HFFc6 (cell line): ENCODE results near the gene IFNLR1. TPM values are rescaled to one million over a fixed set of nuclear protein-coding genes. Genes with fewer than 3 reads are reported as not detected.

Experiments
- DNase-seq: peaks from one replicate; pipeline ENCODE4 v3.0.0-alpha.2; 2018
- H3K27ac Mint-ChIP-seq: 2 replicates; pipeline ENCODE4 v1.8.0; 2020; ENCODE audit warnings: mild to moderate bottlenecking, mixed read lengths
- H3K27me3 Mint-ChIP-seq: 2 replicates; pipeline ENCODE4 v1.8.0; 2021; ENCODE audit warnings: mild to moderate bottlenecking, moderate library complexity, mixed read lengths; ENCODE audit not compliant: insufficient read depth
- H3K36me3 Mint-ChIP-seq: 2 replicates; pipeline ENCODE4 v1.8.0; 2021; ENCODE audit warnings: low read depth, mixed read lengths
- H3K4me1 Mint-ChIP-seq: 2 replicates; pipeline ENCODE4 v1.8.0; 2020; ENCODE audit warnings: low read depth, mixed read lengths
- H3K4me3 Mint-ChIP-seq: 2 replicates; pipeline ENCODE4 v1.8.0; 2020; ENCODE audit warnings: mild to moderate bottlenecking, moderate library complexity, mixed read lengths
- H3K9me3 Mint-ChIP-seq: 2 replicates; pipeline ENCODE4 v1.8.0; 2020; ENCODE audit warnings: mild to moderate bottlenecking, mixed read lengths
- total RNA-seq, 6 experiments: library from RNA; stranded (reverse); fragmentation: NEBNext Ultra II Directional; extraction: Animal tissue kit (Norgen Biotek cat#: 25700); gene quantifications; 2 replicates in 1 of 6; 3 replicates in 5 of 6; pipeline ENCODE4 v1.2.3, GENCODE V29; 2021
- TF ChIP-seq, protein P1 (sequence below): fragments of 200-600 bp; sonication (generic); IDR thresholded peaks from 2 replicates; pipeline ENCODE4 v1.5.0; 2021; ENCODE audit warnings: antibody characterized with exemption, mild to moderate bottlenecking

Gene IFNLR1
- total RNA-seq, 6 experiments from 2014 or later = not detected

DNA sequence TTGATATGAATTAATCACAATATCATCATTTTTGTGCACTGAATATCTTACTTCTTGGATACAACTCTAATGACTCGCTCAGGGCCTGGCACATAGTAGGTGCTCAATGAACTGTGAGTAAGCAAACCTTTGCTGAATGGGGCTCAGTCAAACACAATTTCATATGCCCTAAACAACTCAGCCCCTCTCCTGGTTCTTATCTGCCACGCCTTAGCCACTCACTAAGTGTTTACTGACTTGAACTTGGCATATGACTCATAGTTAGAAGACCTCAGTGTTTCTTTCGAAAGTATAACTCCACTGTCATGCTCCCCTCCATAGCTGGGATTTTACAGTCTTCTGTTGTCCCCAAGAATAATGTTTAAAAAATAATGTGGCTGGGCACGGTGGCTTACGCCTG is 4.8 kb upstream of the IFNLR1 start:
- TF ChIP-seq, protein P1, sequence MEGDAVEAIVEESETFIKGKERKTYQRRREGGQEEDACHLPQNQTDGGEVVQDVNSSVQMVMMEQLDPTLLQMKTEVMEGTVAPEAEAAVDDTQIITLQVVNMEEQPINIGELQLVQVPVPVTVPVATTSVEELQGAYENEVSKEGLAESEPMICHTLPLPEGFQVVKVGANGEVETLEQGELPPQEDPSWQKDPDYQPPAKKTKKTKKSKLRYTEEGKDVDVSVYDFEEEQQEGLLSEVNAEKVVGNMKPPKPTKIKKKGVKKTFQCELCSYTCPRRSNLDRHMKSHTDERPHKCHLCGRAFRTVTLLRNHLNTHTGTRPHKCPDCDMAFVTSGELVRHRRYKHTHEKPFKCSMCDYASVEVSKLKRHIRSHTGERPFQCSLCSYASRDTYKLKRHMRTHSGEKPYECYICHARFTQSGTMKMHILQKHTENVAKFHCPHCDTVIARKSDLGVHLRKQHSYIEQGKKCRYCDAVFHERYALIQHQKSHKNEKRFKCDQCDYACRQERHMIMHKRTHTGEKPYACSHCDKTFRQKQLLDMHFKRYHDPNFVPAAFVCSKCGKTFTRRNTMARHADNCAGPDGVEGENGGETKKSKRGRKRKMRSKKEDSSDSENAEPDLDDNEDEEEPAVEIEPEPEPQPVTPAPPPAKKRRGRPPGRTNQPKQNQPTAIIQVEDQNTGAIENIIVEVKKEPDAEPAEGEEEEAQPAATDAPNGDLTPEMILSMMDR = no peak
- H3K27ac Mint-ChIP-seq = no peak overlapping the region; the same call in 1 of the 2 replicates
- peak; percentile 60 for DNase-seq
- peaks cover 43% of the 10 kb centered on the region for H3K4me1 Mint-ChIP-seq
- H3K4me3 Mint-ChIP-seq = no peak overlapping the region
- no peaks in the 10 kb centered on the region for H3K36me3 Mint-ChIP-seq
- no peaks in the 10 kb centered on the region for H3K9me3 Mint-ChIP-seq
- H3K27me3 Mint-ChIP-seq = peaks cover 9% of the 10 kb centered on the region

DNA sequence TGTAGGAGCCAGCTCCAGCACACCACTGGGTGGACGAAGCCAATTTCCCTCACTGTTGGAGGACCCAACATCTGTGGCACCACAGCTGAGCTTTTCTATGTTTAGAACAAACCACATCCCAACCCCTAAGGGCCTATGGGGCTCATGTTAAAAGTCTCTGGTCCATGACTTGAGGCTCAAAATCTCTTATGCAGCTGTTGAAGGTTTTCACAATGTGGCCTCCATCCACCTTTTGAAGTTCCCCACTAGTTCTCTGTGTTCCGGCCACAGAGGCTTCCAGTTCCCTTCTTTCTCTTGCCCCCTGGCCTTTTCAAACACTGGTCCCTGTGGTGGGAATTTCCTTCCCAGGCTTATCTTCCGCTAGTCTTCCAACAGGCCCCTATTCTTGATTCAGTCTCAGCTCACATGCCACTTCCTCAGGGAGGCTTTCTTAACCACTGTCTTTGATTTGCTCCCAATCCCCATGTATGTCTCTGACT is 3.9 kb upstream of the IFNLR1 start:
- TF ChIP-seq, protein P1 = no peak
- H3K27ac Mint-ChIP-seq = no peak overlapping the region

DNA sequence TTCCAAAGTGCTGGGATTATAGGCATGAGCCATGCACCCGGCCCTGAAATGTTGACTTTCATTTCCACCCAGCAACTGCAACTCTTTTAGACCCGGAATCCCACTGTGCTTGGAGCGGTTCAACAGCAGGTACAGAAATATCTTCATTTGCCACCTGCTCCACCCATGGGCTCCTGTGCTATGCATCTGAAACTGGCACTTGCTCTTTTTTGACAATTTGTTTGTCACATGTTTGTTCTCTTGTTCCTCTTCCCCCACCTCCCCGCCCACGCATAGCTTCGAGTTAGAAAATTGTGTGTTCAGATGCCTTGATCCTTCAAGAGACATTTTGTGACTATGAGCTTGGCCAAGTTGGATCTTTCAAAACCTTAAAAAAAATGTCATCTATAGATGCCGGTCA is 2.4 kb upstream of the IFNLR1 start:
- Mint-ChIP-seq H3K4me1 (peaks cover 34% of the 10 kb centered on the region), H3K27me3 (peaks cover 23% of the 10 kb centered on the region), H3K9me3 (no peaks in the 10 kb centered on the region), H3K36me3 (no peaks in the 10 kb centered on the region), H3K27ac (no peak overlapping the region), H3K4me3 (no peak overlapping the region)
- no peak for DNase-seq
- TF ChIP-seq, protein P1 = no peak

More for the DNA sequence above, 3.9 kb upstream of the IFNLR1 start:
- Mint-ChIP-seq H3K9me3 (no peaks in the 10 kb centered on the region), H3K36me3 (no peaks in the 10 kb centered on the region), H3K4me3 (no peak overlapping the region), H3K4me1 (peaks cover 43% of the 10 kb centered on the region), H3K27me3 (peaks cover 16% of the 10 kb centered on the region)
- DNase-seq = no peak

DNA sequence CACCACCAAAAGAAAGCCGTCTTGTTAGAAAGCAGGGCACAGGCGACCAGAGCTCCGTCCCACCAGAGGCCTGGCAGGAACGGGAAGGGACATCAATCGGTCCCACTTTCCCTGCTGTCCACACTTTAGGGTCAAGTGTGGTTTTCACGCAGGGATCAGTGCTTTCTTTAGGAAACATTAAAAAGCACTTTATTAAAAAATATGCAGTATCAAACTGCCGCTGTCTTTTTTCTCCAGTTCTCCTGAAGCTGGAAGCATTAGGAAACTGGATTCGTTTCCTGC is 437 bp downstream of the IFNLR1 start:
- Mint-ChIP-seq H3K36me3 (no peaks in the 10 kb centered on the region; the same call in 1 of the 2 replicates), H3K27me3 (peaks cover 24% of the 10 kb centered on the region), H3K4me3 (no peak overlapping the region), H3K9me3 (no peaks in the 10 kb centered on the region), H3K27ac (no peak overlapping the region), H3K4me1 (peaks cover 19% of the 10 kb centered on the region)
- TF ChIP-seq, protein P1 = no peak
- DNase-seq = no peak

DNA sequence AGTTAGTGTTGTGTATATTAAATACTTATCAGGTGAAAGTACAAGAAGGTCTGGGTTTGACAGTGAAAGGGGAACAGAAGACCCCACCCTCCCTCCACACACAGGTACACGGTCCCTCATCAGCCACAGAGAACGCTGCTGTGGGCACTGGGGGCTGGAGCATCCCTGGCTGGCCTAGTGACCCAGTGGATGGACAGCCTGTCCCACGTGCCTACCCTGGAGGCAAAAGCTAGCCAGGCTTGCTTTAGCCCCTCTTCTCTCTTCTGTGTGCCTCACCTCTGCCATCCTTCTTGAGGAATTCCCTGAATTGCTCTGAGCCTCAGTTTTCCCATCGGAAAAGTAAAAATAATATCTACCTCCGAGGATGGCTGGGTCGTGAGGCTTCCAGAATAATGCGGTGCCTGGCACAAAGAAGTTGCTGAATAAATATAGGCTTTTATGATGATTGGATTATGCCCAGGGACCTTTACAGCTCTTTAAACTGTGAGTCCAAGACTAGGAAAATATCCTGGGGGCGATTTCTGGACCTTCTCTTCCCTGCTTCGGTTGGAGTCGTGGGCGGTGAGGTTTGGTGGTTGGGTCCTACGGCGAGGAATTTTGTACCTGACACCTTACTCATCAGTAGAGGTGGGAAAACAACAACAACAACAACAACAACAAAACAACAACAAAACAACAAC is 918 bp downstream of the IFNLR1 start:
- TF ChIP-seq, protein P1 = no peak
- H3K4me1 Mint-ChIP-seq = peaks cover 14% of the 10 kb centered on the region
- H3K36me3 Mint-ChIP-seq = no peaks in the 10 kb centered on the region; the same call in 1 of the 2 replicates
- H3K9me3 Mint-ChIP-seq = no peaks in the 10 kb centered on the region
- peaks cover 25% of the 10 kb centered on the region for H3K27me3 Mint-ChIP-seq
- H3K27ac Mint-ChIP-seq = no peak overlapping the region
- no peak overlapping the region for H3K4me3 Mint-ChIP-seq
- no peak for DNase-seq
